GM18873 (cell line): Measurements from ENCODE around the gene VPS13D.
"Not testable (repeated sequence)": the region's sequence is repeated elsewhere in the genome, so short reads cannot be mapped to it uniquely, and the experiment has no call there.

Source experiments
- ATAC-seq: cut with Tn5 transposase; IDR thresholded peaks from one replicate; pipeline ENCODE4 v1.9.1; 2021; ENCODE audit warnings: mild to moderate bottlenecking, moderate library complexity, moderate number of reproducible peaks; ENCODE audit not compliant: unreplicated experiment, low FRiP score

The VPS13D gene

GRCh38 chr1:12324973-12325372 lies 95.1 kb downstream of the VPS13D start:
- ATAC-seq = not testable (repeated sequence)

- no peak for ATAC-seq
Measured at GRCh38 chr1:12326986-12327385, 97.2 kb downstream of the VPS13D start.

- ATAC-seq = no peak
Measured at GRCh38 chr1:12327566-12327965, 97.7 kb downstream of the VPS13D start.

GRCh38 chr1:12333036-12333785 lies 103.4 kb downstream of the VPS13D start:
- no peak for ATAC-seq

- ATAC-seq = no peak
Measured at GRCh38 chr1:12335815-12336214, 106.0 kb downstream of the VPS13D start.

- ATAC-seq = no peak
Measured at GRCh38 chr1:12336413-12336812, 106.6 kb downstream of the VPS13D start.

- ATAC-seq = no peak
Measured at GRCh38 chr1:12338017-12338416, 108.2 kb downstream of the VPS13D start.

- no peak for ATAC-seq
Measured at GRCh38 chr1:12338823-12339222, 109.0 kb downstream of the VPS13D start.

- ATAC-seq = no peak
Measured at GRCh38 chr1:12339396-12339795, 109.6 kb downstream of the VPS13D start.

GRCh38 chr1:12339811-12340543 lies 110.1 kb downstream of the VPS13D start:
- no peak for ATAC-seq

GRCh38 chr1:12340544-12340930 lies 110.7 kb downstream of the VPS13D start:
- ATAC-seq = no peak

- no peak for ATAC-seq
Measured at GRCh38 chr1:12341667-12342066, 111.8 kb downstream of the VPS13D start.

GRCh38 chr1:12342401-12343003 lies 112.7 kb downstream of the VPS13D start:
- ATAC-seq = no peak

GRCh38 chr1:12343823-12344487 lies 114.1 kb downstream of the VPS13D start:
- no peak for ATAC-seq

GRCh38 chr1:12344596-12345349 lies 114.9 kb downstream of the VPS13D start:
- no peak for ATAC-seq

- ATAC-seq = no peak
Measured at GRCh38 chr1:12345350-12346217, 115.8 kb downstream of the VPS13D start.

GRCh38 chr1:12346483-12347151 lies 116.8 kb downstream of the VPS13D start:
- ATAC-seq = no peak

GRCh38 chr1:12348113-12348512 lies 118.3 kb downstream of the VPS13D start:
- no peak for ATAC-seq

GRCh38 chr1:12353981-12354380 lies 124.2 kb downstream of the VPS13D start:
- no peak for ATAC-seq
